IMR-90 (cell line): ENCODE results near the gene FAM149B1.

Experiments used
- MAFK ChIP-seq: IDR thresholded peaks from 2 replicates; pipeline ENCODE4 v1.6.1; 2012; ENCODE audit warnings: low read depth, low read length, improper control_type of control experiment
- POLR2A ChIP-seq: IDR thresholded peaks from 2 replicates; pipeline ENCODE4 v1.6.1; 2012; ENCODE audit warnings: mild to moderate bottlenecking, low read depth, low read length
- RCOR1 ChIP-seq: IDR thresholded peaks from 2 replicates; pipeline ENCODE4 v1.6.1; 2012; ENCODE audit warnings: mild to moderate bottlenecking, low read length, improper control_type of control experiment; ENCODE audit not compliant: insufficient replicate concordance
- RFX5 ChIP-seq: IDR thresholded peaks from 2 replicates; pipeline ENCODE4 v1.8.0; 2012; ENCODE audit warnings: low read depth, mild to moderate bottlenecking, low read length, moderate library complexity
- TF ChIP-seq, protein P1 (sequence below): fragments of 150-350 bp; IDR thresholded peaks from 2 replicates; pipeline ENCODE4 v1.6.1; 2016; ENCODE audit warnings: low read depth, mild to moderate bottlenecking, low read length, moderate library complexity, borderline replicate concordance
- TF ChIP-seq, protein P2 (sequence below): conservative IDR thresholded peaks from 2 replicates; pipeline ENCODE4 v1.5.1; 2012; ENCODE audit warnings: mild to moderate bottlenecking, low read depth, low read length, improper control_type of control experiment

DNA sequence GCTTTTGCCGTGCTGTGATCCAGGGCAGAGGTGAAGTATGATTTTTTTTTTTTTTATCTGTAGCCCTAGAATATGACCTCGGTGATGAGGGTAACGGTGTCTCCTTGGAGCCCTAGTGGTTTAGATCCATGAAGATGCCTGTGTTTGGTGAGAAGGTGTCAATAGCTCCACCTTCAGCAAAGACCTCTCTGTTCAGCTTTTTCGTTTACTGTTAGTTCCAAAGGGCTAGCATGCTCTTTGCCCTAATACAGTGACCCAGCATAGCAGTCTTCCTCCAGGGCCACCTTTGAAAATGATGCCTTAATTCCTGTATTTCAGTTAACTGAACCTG, 85.3 kb downstream of the FAM149B1 start:
- TF ChIP-seq, protein P1, sequence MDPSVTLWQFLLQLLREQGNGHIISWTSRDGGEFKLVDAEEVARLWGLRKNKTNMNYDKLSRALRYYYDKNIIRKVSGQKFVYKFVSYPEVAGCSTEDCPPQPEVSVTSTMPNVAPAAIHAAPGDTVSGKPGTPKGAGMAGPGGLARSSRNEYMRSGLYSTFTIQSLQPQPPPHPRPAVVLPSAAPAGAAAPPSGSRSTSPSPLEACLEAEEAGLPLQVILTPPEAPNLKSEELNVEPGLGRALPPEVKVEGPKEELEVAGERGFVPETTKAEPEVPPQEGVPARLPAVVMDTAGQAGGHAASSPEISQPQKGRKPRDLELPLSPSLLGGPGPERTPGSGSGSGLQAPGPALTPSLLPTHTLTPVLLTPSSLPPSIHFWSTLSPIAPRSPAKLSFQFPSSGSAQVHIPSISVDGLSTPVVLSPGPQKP = no peak
- TF ChIP-seq RCOR1 (no peak), POLR2A (no peak), RFX5 (no peak), MAFK (no peak)
- TF ChIP-seq, protein P2, sequence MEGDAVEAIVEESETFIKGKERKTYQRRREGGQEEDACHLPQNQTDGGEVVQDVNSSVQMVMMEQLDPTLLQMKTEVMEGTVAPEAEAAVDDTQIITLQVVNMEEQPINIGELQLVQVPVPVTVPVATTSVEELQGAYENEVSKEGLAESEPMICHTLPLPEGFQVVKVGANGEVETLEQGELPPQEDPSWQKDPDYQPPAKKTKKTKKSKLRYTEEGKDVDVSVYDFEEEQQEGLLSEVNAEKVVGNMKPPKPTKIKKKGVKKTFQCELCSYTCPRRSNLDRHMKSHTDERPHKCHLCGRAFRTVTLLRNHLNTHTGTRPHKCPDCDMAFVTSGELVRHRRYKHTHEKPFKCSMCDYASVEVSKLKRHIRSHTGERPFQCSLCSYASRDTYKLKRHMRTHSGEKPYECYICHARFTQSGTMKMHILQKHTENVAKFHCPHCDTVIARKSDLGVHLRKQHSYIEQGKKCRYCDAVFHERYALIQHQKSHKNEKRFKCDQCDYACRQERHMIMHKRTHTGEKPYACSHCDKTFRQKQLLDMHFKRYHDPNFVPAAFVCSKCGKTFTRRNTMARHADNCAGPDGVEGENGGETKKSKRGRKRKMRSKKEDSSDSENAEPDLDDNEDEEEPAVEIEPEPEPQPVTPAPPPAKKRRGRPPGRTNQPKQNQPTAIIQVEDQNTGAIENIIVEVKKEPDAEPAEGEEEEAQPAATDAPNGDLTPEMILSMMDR = 0 out of 2 replicates have a peak, but pooled peaks have one; percentile 1
